Ovary (tissue), 3 donors: Measurements from ENCODE around the gene GPN1.
"Not testable (repeated sequence)": the region's sequence is repeated elsewhere in the genome, so short reads cannot be mapped to it uniquely, and the experiment has no call there.

Experiments
- CTCF ChIP-seq, 3 donors: fragments of 450-650 bp in 2 of 3; fragments of 200-600 bp in 1 of 3; IDR thresholded peaks; one replicate each; pipeline versions ENCODE4 v1.5.1 to v1.8.0; 2016 to 2022; ENCODE audit warnings: antibody characterized with exemption in 3 of 3, mild to moderate bottlenecking in 1 of 3
- EP300 ChIP-seq: sonication (generic); formaldehyde crosslinking; IDR thresholded peaks from one replicate; pipeline ENCODE4 v1.6.1; 2017; ENCODE audit warnings: antibody characterized with exemption
- POLR2A ChIP-seq: fragments of 450-650 bp; IDR thresholded peaks from one replicate; pipeline ENCODE4 v1.6.1; 2017; ENCODE audit warnings: antibody characterized with exemption, mild to moderate bottlenecking, moderate library complexity
- donor health status: DM: no; HTN: no; CAD: no.

DNA sequence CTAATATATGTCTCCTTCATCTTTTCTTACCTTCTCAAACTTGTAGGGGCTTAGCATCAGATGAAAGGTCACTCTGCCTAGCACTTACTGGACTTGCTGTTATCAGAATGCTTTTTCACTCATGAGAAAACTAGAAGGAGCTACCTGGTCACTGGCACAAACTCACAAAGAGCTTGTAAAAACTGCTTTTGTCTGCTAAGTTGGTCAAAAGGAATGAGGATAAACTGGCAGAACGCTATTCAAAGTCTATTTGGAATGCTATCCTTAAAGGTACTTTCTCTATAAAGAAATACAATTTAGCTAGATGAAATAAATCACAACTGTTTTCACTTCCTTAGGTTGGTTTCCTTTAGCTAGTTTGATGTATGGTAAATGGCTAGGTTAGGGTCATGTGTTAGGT is 2.5 kb upstream of the GPN1 start:
- TF ChIP-seq CTCF (IDR thresholded peaks at IDR 0.05); EP300; POLR2A: not testable (repeated sequence)
